Sciatic nerve (tissue), 2 donors: ENCODE data around the gene FBXW5. TPM values are rescaled to one million over a fixed set of nuclear protein-coding genes. Genes with fewer than 3 reads are reported as not detected.

ENCODE experiments used
- ATAC-seq: fragments of 200-7000 bp; cut with Tn5 transposase; one replicate; pipeline ENCODE4 v1.9.1; 2020; ENCODE audit warnings: mild to moderate bottlenecking, moderate library complexity
- DNase-seq: peaks from one replicate; pipeline ENCODE4 v3.0.0-alpha.2; 2020; ENCODE audit warnings: low spot score
- intact Hi-C: fragments of 100-400 bp; cut with DNase I; formaldehyde crosslinking; loops from one replicate; pipeline ENCODE4 v1.14.2; 2022
- total RNA-seq: library from RNA; stranded (reverse); fragmentation: NEBNext Ultra II Directional; extraction: Animal tissue kit (Norgen Biotek cat#: 25700); gene quantifications from one replicate; pipeline ENCODE4 v1.2.1, GENCODE V29; 2021
- donor health status: DM: no; HTN: no; CAD: no.
- donor health status: DM: no; HTN: no; CAD: no.

The FBXW5 gene
- total RNA-seq, 1 donor from 2014 or later, result 59.9 TPM

DNA sequence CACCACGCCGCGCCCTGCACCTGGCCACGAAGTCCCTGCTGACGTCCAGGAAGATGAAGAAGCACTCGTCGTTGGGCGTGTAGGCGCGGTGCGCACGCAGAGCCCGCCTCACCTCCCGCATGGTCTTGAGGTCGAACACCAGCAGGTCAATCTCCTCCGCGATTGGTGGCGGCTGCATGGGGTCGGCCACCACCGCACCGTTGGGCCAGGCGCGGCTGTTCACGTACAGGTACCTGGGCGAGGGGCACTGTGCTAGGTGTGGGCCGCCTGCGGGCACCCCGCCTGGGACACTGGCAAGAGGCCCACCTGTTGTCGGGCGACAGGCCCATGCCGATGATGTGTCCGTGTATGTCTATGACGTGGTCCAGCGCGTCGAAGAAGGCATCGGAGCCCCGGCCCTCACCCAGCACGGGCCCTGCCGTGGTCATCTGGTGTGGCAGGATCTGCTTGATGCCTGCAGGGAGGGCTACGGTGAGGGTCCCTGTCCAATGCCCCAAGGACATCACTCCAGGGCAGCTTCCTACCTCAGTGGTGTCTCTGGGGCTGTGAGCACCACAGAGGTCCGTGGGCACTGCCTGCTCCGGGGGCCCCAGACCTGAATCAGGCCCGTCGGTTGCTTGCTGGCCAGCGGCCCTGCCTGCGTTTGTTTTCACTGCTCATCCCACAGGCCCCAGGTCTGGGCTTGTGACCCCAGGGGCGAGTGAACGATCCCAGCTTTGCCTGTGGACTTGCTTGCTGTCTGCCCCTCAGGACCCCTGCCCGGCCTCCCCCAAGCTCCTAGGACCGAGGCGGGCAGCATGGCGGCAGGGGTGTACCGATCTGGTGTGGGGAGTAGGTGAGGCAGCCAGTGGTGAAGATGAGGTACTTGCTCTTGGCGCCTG, 3.1 kb downstream of the FBXW5 start:
- DNase-seq, result no peak
- intact Hi-C loops, result no loop called here
- no peak for ATAC-seq

DNA sequence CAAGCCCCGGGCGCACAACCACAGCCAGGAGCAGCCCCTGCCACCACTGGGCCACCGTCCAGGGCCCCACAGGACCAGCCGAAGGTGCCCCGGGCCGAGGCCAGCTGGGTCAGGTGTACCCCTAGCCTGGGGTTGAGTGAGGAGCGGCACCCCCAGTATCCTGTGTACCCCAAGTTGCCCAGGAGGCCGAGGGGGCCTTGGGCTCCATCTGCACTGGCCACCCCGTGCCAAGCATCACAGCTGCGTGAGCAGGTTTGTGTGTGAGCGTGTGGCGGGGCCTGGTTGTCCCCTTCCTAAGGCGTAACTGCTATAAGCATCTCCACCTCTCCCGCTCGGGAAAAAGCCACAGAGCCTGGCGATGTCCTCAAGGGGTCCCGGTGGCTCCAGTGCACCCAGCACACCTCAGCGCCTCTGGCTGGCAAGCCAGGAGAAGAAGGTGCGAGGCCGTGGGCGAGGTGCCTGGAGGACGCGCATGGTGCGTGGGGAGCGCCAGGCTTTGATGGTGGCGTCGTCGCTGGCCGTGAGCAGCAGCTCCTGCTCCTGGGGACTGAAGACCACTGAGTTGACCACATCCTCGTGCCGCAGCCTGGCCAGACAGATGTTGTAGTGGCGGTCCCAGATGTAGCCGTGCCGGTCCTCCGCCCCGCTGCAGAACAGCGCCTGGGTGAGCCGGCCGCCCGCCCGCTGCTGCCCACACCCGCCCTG, 3.9 kb downstream of the FBXW5 start:
- intact Hi-C loops, result no loop called here
- ATAC-seq (no peak), DNase-seq (no peak)

GRCh38 chr9:136939996-136940525, 4.5 kb downstream of the FBXW5 start:
- DNase-seq, result no peak
- intact Hi-C loops, result no loop called here
- no peak for ATAC-seq

DNA sequence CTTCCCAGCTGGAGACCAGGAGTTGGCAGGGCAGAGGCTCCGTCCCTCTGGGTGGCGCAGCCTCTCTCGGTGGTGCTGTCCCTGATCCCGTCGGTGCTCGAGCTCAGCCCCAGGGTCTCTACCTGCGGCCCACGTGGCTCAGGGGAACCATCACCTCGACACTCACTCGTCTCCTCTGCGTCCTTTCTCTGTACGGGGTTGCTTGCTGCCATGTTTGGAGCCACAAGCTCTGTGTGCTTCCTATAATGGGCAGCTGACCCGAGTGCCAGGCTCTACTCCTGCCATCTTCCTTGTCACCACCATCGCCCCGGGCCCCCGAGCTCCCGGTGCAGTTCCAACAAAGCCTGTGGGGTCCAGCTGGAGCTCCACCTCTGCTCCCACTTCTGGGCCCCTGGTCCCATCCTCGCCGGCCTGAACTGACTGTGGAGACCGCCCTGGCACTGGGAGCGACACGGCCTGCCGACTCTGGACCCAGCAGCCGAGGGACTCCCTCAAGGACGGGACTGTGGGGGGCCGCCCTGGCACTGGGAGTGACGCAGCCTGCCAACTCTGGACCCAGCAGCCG, 5.0 kb downstream of the FBXW5 start:
- intact Hi-C loops, result no loop called here
- no peak for ATAC-seq
- no peak for DNase-seq

GRCh38 chr9:136937186-136938001, 7.1 kb downstream of the FBXW5 start:
- intact Hi-C loops, result no loop called here
- DNase-seq, result no peak
- no peak for ATAC-seq

- no peak for ATAC-seq
- intact Hi-C loops, result no loop called here
- no peak for DNase-seq
Observed at GRCh38 chr9:136936645-136937170, 7.8 kb downstream of the FBXW5 start.

DNA sequence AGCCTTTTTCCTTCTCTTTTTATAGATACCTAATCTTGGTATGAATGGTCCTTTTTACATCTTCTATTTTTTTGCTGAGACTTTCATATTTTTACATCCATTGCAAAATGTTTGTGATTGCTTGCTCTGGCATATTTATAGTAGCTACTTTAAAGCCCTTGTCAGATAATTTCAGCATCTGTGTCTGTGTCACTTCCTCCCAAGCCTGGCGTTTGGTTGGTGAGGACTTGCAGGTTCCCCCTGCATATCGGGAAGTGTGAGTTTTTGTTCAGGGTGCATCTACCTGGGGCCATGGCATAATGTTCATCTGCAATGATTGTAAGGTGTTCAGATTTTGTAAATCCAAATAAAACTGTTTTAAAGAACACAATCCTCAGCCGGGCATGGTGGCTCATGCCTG, 8.9 kb downstream of the FBXW5 start:
- DNase-seq, result no peak
- no peak for ATAC-seq
- intact Hi-C loops, result no loop called here

DNA sequence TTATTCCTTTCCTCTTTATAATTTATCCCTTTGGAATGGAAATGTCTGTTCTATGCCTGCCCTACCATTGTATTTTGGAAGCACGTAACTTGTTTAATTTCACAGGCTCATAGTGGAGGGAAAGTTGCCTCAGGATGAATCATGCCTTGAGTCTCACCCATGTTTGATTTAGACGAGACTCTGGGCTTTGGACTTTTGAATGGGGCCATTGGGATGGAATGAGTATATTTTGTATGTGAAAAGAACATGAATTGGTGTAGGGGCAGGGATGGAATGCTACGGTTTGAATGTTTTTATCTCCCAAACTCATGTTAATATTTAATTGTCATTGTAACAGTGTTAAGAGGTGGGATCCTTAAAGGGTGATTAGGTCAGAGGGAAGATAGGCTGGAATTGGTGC, 10.3 kb downstream of the FBXW5 start:
- DNase-seq (no peak), ATAC-seq (no peak)
- intact Hi-C loops, result no loop called here

- no peak for ATAC-seq
- DNase-seq, result no peak
- intact Hi-C loops, result no loop called here
Observed at GRCh38 chr9:136931611-136932130, 12.9 kb downstream of the FBXW5 start.

DNA sequence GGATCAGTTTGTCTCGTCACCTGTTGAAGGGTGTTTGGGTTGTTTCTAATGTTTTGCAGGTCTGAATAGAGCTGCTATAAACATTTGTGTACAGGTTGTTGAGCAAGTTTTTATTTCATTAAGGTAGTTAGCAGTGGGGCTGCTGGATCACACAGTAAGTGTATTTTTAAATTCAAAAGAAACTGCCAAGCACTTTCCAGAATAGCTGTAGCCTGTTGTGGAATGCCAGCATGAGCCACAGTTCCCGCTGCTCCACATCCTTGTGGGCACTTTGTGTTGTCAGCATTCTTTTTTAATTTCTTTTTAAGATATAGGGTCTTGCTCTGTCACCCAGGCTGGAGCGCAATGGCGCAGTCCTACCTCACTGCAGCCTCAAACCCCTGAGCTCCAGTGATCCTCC, 14.5 kb downstream of the FBXW5 start:
- no peak for DNase-seq
- ATAC-seq, result no peak
- intact Hi-C loops, result no loop called here

GRCh38 chr9:136928591-136928990, 15.9 kb downstream of the FBXW5 start:
- ATAC-seq (peak; percentile 24), DNase-seq (no peak)
- intact Hi-C loops, result no loop called here

GRCh38 chr9:136927343-136928271, 16.9 kb downstream of the FBXW5 start:
- DNase-seq, result no peak
- intact Hi-C loops, result no loop called here
- no peak for ATAC-seq

GRCh38 chr9:136926749-136927148, 17.8 kb downstream of the FBXW5 start:
- intact Hi-C loops, result no loop called here
- no peak for ATAC-seq
- DNase-seq, result no peak

DNA sequence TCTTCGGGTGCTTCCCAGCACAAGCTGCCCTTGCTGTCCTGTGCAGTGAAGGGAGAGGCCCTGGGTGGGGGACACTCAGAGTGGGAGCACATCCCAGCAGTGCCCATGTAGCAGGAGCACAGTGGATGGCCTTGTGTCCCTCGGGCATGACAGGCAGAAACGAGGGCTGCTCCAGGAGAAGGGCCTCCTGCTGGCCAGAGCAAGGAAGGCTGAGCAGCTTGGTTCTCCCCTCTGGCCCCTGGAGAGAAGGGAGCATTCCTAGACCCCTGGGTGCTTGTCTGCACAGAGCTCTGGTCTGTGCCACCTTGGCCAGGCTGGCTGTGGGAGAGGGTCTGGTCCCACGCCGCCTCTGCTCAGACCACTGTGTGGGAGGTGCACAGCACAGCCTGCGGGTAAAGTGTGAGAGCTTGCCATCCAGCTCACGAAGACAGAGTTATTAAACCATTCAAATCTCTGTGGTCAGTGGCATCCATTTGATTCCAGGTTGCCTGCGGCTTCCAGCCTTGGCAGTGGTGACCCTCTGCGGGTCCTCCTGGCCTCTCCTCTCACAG, 18.3 kb downstream of the FBXW5 start:
- no peak for ATAC-seq
- no peak for DNase-seq
- intact Hi-C loops, result no loop called here

GRCh38 chr9:136925414-136926153, 19.0 kb downstream of the FBXW5 start:
- intact Hi-C loops, result no loop called here
- no peak for DNase-seq
- no peak for ATAC-seq

DNA sequence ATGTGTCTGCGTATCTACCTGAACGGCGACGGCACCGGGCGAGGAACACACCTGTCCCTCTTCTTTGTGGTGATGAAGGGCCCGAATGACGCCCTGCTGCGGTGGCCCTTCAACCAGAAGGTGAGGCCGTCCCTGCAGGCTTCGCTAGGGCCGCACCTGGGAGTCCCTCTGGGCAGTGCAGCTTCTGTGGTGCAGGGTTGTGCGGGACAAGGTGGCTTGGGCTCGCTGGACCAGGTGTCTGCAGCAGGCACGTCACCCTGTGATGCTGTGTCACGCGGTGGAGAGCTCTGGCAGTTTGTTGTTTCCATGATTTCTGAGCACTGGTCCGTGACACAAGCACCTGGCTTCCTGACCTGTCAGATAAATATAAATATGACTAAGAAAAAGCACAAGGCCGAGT, 20.7 kb downstream of the FBXW5 start:
- intact Hi-C loops, result no loop called here
- DNase-seq (no peak), ATAC-seq (no peak)

- no peak for DNase-seq
- intact Hi-C loops, result no loop called here
- no peak for ATAC-seq
Observed at GRCh38 chr9:136922540-136922939, 22.0 kb downstream of the FBXW5 start.
